Chondrocyte (in vitro differentiated cells): ENCODE data around the gene ADGRG4. TPM values are rescaled to one million over a fixed set of nuclear protein-coding genes. Genes with fewer than 3 reads are reported as not detected.

Experiments used
- DNase-seq: peaks from one replicate; pipeline ENCODE4 v3.0.0; 2021; ENCODE audit warnings: mixed read lengths, low spot score
- H3K27ac Mint-ChIP-seq: one replicate; pipeline ENCODE4 v1.8.0; 2021; ENCODE audit warnings: mild to moderate bottlenecking, moderate library complexity, mixed read lengths; ENCODE audit not compliant: unreplicated experiment
- H3K27me3 Mint-ChIP-seq: 2 replicates; pipeline ENCODE4 v1.8.0; 2021; ENCODE audit warnings: low read depth, mixed read lengths
- H3K36me3 Mint-ChIP-seq: 2 replicates; pipeline ENCODE4 v1.8.0; 2021; ENCODE audit warnings: low read depth, mixed read lengths
- H3K4me1 Mint-ChIP-seq: 2 replicates; pipeline ENCODE4 v1.8.0; 2021; ENCODE audit warnings: low read depth, mild to moderate bottlenecking, mixed read lengths
- H3K4me3 Mint-ChIP-seq: one replicate; pipeline ENCODE4 v1.8.0; 2021; ENCODE audit warnings: mild to moderate bottlenecking, moderate library complexity, mixed read lengths; ENCODE audit not compliant: unreplicated experiment
- H3K9me3 Mint-ChIP-seq: 2 replicates; pipeline ENCODE4 v1.8.0; 2021; ENCODE audit warnings: low read depth, mixed read lengths
- total RNA-seq: library from RNA; stranded (reverse); gene quantifications from 3 replicates; pipeline ENCODE4 v1.2.1, GENCODE V29; 2021
- TF ChIP-seq, protein P1 (sequence below): fragments of 200-600 bp; sonication (generic); IDR thresholded peaks from 2 replicates; pipeline ENCODE4 v1.5.0; 2021; ENCODE audit warnings: antibody characterized with exemption, mild to moderate bottlenecking, moderate library complexity

ADGRG4 gene
- total RNA-seq, 1 donor from 2014 or later, result 0.30 TPM

DNA sequence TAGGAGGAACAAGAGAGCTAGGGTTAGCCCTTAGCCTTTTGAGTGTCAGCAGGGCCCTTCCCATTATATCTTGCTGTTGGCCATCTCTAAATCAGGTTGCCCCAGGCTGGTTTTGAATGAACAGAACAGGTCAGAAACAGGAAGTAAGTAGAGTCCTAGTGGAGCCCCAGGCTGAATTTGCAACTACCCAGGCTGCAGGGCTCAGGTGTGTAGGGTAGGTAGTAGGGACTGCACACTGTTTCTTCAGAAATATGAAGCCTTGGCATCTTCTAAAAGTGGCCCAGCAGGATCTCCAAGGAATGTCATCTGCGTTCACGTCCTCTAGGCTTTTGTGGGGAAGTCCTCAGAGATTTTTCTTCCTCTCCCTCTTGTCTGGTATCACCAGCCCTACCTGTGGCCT lies 90.2 kb downstream of the ADGRG4 start:
- H3K36me3 Mint-ChIP-seq, result no peaks in the 10 kb centered on the region
- no peaks in the 10 kb centered on the region for H3K4me1 Mint-ChIP-seq
- H3K4me3 Mint-ChIP-seq, result no peak overlapping the region
- no peak overlapping the region for H3K27ac Mint-ChIP-seq
- peaks cover 3% of the 10 kb centered on the region for H3K9me3 Mint-ChIP-seq
- no peak for DNase-seq
- H3K27me3 Mint-ChIP-seq, result peaks cover 4% of the 10 kb centered on the region
- TF ChIP-seq, protein P1, sequence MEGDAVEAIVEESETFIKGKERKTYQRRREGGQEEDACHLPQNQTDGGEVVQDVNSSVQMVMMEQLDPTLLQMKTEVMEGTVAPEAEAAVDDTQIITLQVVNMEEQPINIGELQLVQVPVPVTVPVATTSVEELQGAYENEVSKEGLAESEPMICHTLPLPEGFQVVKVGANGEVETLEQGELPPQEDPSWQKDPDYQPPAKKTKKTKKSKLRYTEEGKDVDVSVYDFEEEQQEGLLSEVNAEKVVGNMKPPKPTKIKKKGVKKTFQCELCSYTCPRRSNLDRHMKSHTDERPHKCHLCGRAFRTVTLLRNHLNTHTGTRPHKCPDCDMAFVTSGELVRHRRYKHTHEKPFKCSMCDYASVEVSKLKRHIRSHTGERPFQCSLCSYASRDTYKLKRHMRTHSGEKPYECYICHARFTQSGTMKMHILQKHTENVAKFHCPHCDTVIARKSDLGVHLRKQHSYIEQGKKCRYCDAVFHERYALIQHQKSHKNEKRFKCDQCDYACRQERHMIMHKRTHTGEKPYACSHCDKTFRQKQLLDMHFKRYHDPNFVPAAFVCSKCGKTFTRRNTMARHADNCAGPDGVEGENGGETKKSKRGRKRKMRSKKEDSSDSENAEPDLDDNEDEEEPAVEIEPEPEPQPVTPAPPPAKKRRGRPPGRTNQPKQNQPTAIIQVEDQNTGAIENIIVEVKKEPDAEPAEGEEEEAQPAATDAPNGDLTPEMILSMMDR, result no peak

DNA sequence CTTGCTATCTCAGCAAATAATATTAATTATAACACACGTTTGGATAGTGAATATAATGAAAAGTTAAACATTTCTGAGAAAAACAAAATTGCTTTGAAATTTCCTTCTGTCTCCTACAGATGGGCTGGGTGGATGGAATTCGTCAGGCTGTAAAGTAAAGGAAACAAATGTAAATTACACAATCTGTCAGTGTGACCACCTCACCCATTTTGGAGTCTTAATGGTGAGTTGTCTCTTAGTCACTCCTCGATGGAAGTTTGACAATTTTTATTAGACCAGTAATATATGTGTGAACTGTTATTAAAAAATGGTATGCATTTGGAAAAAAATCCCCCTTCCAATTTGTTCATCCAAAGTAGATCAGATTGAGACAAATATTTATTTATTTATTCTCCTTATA lies 94.5 kb downstream of the ADGRG4 start:
- no peak overlapping the region for H3K4me3 Mint-ChIP-seq
- DNase-seq, result no peak
- H3K4me1 Mint-ChIP-seq, result no peaks in the 10 kb centered on the region
- TF ChIP-seq, protein P1, result no peak
- peaks cover 11% of the 10 kb centered on the region for H3K9me3 Mint-ChIP-seq
- H3K27me3 Mint-ChIP-seq, result peaks cover 2% of the 10 kb centered on the region
- H3K36me3 Mint-ChIP-seq, result no peaks in the 10 kb centered on the region
- no peak overlapping the region for H3K27ac Mint-ChIP-seq

DNA sequence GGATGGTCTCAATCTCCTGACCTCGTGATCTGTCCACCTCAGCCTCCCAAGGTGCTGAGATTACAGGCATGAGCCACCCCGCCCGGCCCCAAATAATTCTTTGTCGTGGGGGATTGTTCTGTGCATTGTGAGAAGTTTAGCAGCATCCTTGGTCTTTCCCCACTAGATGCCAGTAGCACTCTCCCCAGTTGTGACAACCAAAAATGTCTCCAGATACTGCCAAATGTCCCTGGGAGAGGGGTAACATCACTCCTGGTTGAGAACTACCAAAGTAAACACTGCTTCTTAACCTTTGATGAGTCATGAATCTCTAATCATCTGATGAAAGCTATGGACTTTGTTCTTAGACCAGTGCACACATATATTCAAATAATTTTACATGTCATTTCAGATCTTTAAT lies 96.2 kb downstream of the ADGRG4 start:
- no peak overlapping the region for H3K27ac Mint-ChIP-seq
- H3K9me3 Mint-ChIP-seq, result peaks cover 11% of the 10 kb centered on the region
- no peak for DNase-seq
- TF ChIP-seq, protein P1, result no peak
- no peaks in the 10 kb centered on the region for H3K36me3 Mint-ChIP-seq
- H3K4me3 Mint-ChIP-seq, result no peak overlapping the region
- H3K27me3 Mint-ChIP-seq, result peaks cover 2% of the 10 kb centered on the region
- H3K4me1 Mint-ChIP-seq, result no peaks in the 10 kb centered on the region

DNA sequence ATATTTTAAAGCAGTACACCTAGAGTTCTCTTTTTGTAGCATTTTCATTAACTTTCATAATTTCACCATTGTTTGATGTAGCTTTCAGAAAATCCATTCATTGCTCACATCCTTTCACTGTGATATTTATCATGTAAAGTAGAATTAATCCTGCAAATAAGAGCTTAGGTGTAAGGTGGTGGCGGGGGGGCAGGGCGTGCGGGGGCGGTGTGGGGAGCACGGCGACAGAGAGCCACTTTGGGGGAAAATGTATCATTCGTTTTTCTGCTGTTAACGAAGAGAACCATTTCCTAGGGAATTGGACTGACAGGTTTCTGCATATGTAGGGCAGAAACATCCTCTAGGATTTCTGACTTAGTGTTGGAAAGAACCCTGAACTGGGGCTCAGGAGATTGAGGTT lies 104.4 kb downstream of the ADGRG4 start:
- Mint-ChIP-seq H3K27ac (no peak overlapping the region), H3K4me1 (no peaks in the 10 kb centered on the region), H3K27me3 (peaks cover 3% of the 10 kb centered on the region), H3K4me3 (no peak overlapping the region), H3K36me3 (no peaks in the 10 kb centered on the region), H3K9me3 (peaks cover 2% of the 10 kb centered on the region)
- DNase-seq, result no peak
- TF ChIP-seq, protein P1, result no peak

DNA sequence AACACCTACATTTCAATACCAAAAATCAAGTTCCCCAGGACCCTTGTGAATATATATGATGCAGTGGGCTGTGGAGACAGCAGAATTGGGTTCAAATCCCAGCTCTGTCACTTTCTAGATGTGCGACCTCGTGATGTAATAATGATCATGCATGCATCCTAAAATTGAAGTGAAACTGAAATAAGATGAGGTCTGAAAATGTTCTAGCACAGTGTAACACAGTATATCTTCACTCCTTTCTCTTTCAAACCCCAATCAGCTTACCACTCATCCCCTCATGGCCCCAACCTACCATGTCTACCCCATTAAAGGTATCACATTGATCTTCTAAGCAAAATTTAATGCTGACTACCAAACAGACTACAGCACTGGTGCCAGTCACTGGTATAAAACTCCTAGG lies 117.0 kb downstream of the ADGRG4 start:
- H3K36me3 Mint-ChIP-seq, result no peaks in the 10 kb centered on the region
- no peak overlapping the region for H3K27ac Mint-ChIP-seq
- no peaks in the 10 kb centered on the region for H3K27me3 Mint-ChIP-seq
- H3K9me3 Mint-ChIP-seq, result peaks cover 17% of the 10 kb centered on the region
- no peaks in the 10 kb centered on the region for H3K4me1 Mint-ChIP-seq
- TF ChIP-seq, protein P1, result no peak
- H3K4me3 Mint-ChIP-seq, result no peak overlapping the region
- no peak for DNase-seq
